OCI-LY1 (cell line): Measurements from ENCODE around the gene RHPN2.

Experiments
- EZH2 ChIP-seq: fragments of 200-600 bp; sonication (generic), shearing (Covaris generic); IDR thresholded peaks from 2 replicates; pipeline ENCODE4 v1.8.0; 2017; ENCODE audit warnings: borderline replicate concordance, mixed run types, mild to moderate bottlenecking, antibody characterized with exemption, low read length, moderate library complexity, mixed read lengths
- TF ChIP-seq, protein P1 (sequence below): fragments of 200-600 bp; sonication (generic), shearing (Covaris generic); IDR thresholded peaks from 2 replicates; pipeline ENCODE4 v1.5.1; 2017; ENCODE audit warnings: mild to moderate bottlenecking, antibody characterized with exemption, low read length, moderate library complexity, mixed read lengths

DNA sequence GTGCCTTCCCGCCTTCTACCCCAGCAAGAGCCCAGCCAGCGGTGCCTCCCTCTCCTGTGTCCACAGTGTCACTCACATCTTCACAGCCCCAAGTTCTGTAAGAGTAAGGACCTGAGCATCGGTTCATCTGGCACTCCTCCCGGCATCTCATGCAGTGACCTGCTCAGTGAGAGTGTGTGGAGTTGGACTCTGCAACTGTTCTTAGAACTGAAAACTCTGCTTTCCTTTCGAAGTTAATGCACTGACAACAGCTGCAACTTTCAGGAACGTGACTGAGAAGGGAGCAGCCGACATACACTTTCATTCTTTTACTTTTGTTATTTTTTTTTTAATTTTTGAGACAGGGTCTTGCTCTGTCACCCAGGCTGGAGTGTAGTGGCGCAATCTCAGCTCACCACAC is 134.1 kb downstream of the RHPN2 start:
- TF ChIP-seq, protein P1, sequence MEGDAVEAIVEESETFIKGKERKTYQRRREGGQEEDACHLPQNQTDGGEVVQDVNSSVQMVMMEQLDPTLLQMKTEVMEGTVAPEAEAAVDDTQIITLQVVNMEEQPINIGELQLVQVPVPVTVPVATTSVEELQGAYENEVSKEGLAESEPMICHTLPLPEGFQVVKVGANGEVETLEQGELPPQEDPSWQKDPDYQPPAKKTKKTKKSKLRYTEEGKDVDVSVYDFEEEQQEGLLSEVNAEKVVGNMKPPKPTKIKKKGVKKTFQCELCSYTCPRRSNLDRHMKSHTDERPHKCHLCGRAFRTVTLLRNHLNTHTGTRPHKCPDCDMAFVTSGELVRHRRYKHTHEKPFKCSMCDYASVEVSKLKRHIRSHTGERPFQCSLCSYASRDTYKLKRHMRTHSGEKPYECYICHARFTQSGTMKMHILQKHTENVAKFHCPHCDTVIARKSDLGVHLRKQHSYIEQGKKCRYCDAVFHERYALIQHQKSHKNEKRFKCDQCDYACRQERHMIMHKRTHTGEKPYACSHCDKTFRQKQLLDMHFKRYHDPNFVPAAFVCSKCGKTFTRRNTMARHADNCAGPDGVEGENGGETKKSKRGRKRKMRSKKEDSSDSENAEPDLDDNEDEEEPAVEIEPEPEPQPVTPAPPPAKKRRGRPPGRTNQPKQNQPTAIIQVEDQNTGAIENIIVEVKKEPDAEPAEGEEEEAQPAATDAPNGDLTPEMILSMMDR, result no peak
- TF ChIP-seq EZH2, result no peak
